ENCODE measurements around the gene ANGPTL2. TPM values are rescaled to one million over a fixed set of nuclear protein-coding genes. Genes with fewer than 3 reads are reported as not detected.

The ANGPTL2 gene
- total RNA-seq, 1 experiment from 2014 or later = 0.08 TPM

GRCh38 chr9:127059030-127059429, 63.4 kb downstream of the ANGPTL2 start:
- BruUV-seq (replicated peaks) = no TSS peak
- Histone ChIP-seq H3K4me3 (ENCODE audit: low read depth in 2 of 2, low read length in 2 of 2) (no peak overlapping the region), H3K27me3 (ENCODE audit: control insufficient read depth, insufficient read depth, low read length) (no peaks in the 10 kb centered on the region), H3K27ac (ENCODE audit: low read length) (no peak overlapping the region), H3K36me3 (ENCODE audit: control insufficient read depth, insufficient read depth, low read length) (no peaks in the 10 kb centered on the region), H3K4me1 (ENCODE audit: control insufficient read depth, insufficient read depth, low read length) (no peaks in the 10 kb centered on the region), H3K9me3 (ENCODE audit: control insufficient read depth, insufficient read depth, low read depth, low read length) (no peaks in the 10 kb centered on the region)
- no peak for TF ChIP-seq SIN3A (IDR thresholded peaks at IDR 0.05; ENCODE audit: borderline replicate concordance, insufficient read depth, low read depth, low read length)
- TF ChIP-seq TCF7L2 (IDR thresholded peaks at IDR 0.05; ENCODE audit: low read depth, low read length) = no peak
- in situ Hi-C loops (cut with HindIII; ENCODE audit: low pct_unique_long_range_greater_than_20kb, low sequenced_read_pairs) (no loop called here), intact Hi-C loops (cut with micrococcal nuclease; ENCODE audit: unreplicated experiment) (no loop called here)
- POLR2A ChIA-PET = no interaction called here
- CTCF ChIA-PET = no interaction called here
- ATAC-seq (no peak), DNase-seq (ENCODE audit: low read depth, low spot score) (no peak)

- H3K4me1 ChIP-seq (ENCODE audit: control insufficient read depth, insufficient read depth, low read length) = no peaks in the 10 kb centered on the region
- no TSS peak for BruUV-seq (replicated peaks)
- no peak overlapping the region for H3K27ac ChIP-seq (ENCODE audit: low read length)
- in situ Hi-C loops (cut with HindIII; ENCODE audit: low pct_unique_long_range_greater_than_20kb, low sequenced_read_pairs) (no loop called here), intact Hi-C loops (cut with micrococcal nuclease; ENCODE audit: unreplicated experiment) (no loop called here)
- TF ChIP-seq POLR2AphosphoS5 (IDR thresholded peaks at IDR 0.05; ENCODE audit: low read depth, low read length) = no peak
- TF ChIP-seq CTCF (IDR thresholded peaks at IDR 0.05) = no peak
- TF ChIP-seq SIN3A (IDR thresholded peaks at IDR 0.05; ENCODE audit: borderline replicate concordance, insufficient read depth, low read depth, low read length) = no peak
- TF ChIP-seq REST (IDR thresholded peaks at IDR 0.05; ENCODE audit: insufficient read depth in 1 of 2, low read depth in 2 of 2, low read length in 1 of 2) = no peak
- TF ChIP-seq TCF7L2 (IDR thresholded peaks at IDR 0.05; ENCODE audit: low read depth, low read length) = no peak
- H3K9me3 ChIP-seq (ENCODE audit: control insufficient read depth, insufficient read depth, low read depth, low read length) = no peaks in the 10 kb centered on the region
- ATAC-seq = no peak
- H3K36me3 ChIP-seq (ENCODE audit: control insufficient read depth, insufficient read depth, low read length) = no peaks in the 10 kb centered on the region
- CTCF ChIA-PET = no interaction called here
- H3K4me3 ChIP-seq (ENCODE audit: low read depth in 2 of 2, low read length in 2 of 2) = no peak overlapping the region
- H3K27me3 ChIP-seq (ENCODE audit: control insufficient read depth, insufficient read depth, low read length) = no peaks in the 10 kb centered on the region
- DNase-seq (ENCODE audit: low read depth, low spot score) = no peak
- POLR2A ChIA-PET = interaction anchor here (0.6 kb wide), 1 partner anchor 44 kb away, joined by 3 read pairs; no protein-coding TSS in a partner anchor
These were observed 63.8 kb downstream of the ANGPTL2 start for GRCh38 chr9:127058645-127059021.

GRCh38 chr9:127058011-127058644, 64.3 kb downstream of the ANGPTL2 start:
- POLR2A ChIA-PET = interaction anchor here (0.6 kb wide), 1 partner anchor 45 kb away, joined by 3 read pairs; no protein-coding TSS in a partner anchor
- in situ Hi-C loops (cut with HindIII; ENCODE audit: low pct_unique_long_range_greater_than_20kb, low sequenced_read_pairs) = no loop called here
- Histone ChIP-seq H3K27ac (ENCODE audit: low read length) (no peak overlapping the region), H3K27me3 (ENCODE audit: control insufficient read depth, insufficient read depth, low read length) (no peaks in the 10 kb centered on the region), H3K9me3 (ENCODE audit: control insufficient read depth, insufficient read depth, low read depth, low read length) (no peaks in the 10 kb centered on the region), H3K36me3 (ENCODE audit: control insufficient read depth, insufficient read depth, low read length) (no peaks in the 10 kb centered on the region), H3K4me3 (ENCODE audit: low read depth in 2 of 2, low read length in 2 of 2) (no peak overlapping the region), H3K4me1 (ENCODE audit: control insufficient read depth, insufficient read depth, low read length) (no peaks in the 10 kb centered on the region)
- ATAC-seq (no peak), DNase-seq (ENCODE audit: low read depth, low spot score) (no peak)
- intact Hi-C loops (cut with micrococcal nuclease; ENCODE audit: unreplicated experiment) = no loop called here
- CTCF ChIA-PET = no interaction called here
- no peak for TF ChIP-seq POLR2AphosphoS5 (IDR thresholded peaks at IDR 0.05; ENCODE audit: low read depth, low read length)
- no TSS peak for BruUV-seq (replicated peaks)

Measured in Panc1 (cell line).